ENCODE results near the gene CACNA1G.

GRCh38 chr17:50575581-50576210 lies 15.2 kb downstream of the CACNA1G start:
- no peak for TF ChIP-seq ZC3H4 (CRISPR knock-in tag; IDR thresholded peaks at IDR 0.05; ENCODE audit: borderline replicate concordance)
- TF ChIP-seq YY1 (IDR thresholded peaks at IDR 0.05; ENCODE audit: borderline replicate concordance in 1 of 3, control insufficient read depth in 1 of 3, extremely low read depth in 1 of 3, insufficient read depth in 3 of 3, insufficient read length in 1 of 3, insufficient replicate concordance in 2 of 3, low read depth in 1 of 3, low read length in 2 of 3), result no peak
- no peak for TF ChIP-seq ZZZ3 (IDR thresholded peaks at IDR 0.05)
- TF ChIP-seq ZNF134 (CRISPR knock-in tag; conservative IDR thresholded peaks at IDR 0.05), result no peak
- no peak for TF ChIP-seq SMARCC2 (IDR thresholded peaks at IDR 0.05; ENCODE audit: low read depth)
- no peak for TF ChIP-seq RAD21 (CRISPR knock-in tag; conservative IDR thresholded peaks at IDR 0.05 in 1 of 2, IDR thresholded peaks at IDR 0.05 in 1 of 2)
- no peak for TF ChIP-seq ZBTB7A (IDR thresholded peaks at IDR 0.05; ENCODE audit: borderline replicate concordance, control insufficient read depth, low read depth, low read length)
- TF ChIP-seq SMC3 (conservative IDR thresholded peaks at IDR 0.05; ENCODE audit: insufficient read depth, low read depth, low read length), result no peak
- TF ChIP-seq ZNF354B (CRISPR knock-in tag; IDR thresholded peaks at IDR 0.05), result no peak
- 0 out of 6 replicates have a peak, but pooled peaks of 1 of the 3 experiments have one; percentile 25 for TF ChIP-seq CTCF (IDR thresholded peaks at IDR 0.05 in 2 of 3, conservative IDR thresholded peaks at IDR 0.05 in 1 of 3; ENCODE audit: insufficient read depth in 2 of 3, low read depth in 1 of 3, low read length in 3 of 3)
- TF ChIP-seq EP300 (IDR thresholded peaks at IDR 0.05; ENCODE audit: low read length), result no peak
- no peak for TF ChIP-seq NFE2 (IDR thresholded peaks at IDR 0.05; ENCODE audit: low read depth)
